GM21786 (cell line): ENCODE data around the gene AP1M1.

ENCODE experiments used
- ATAC-seq: cut with Tn5 transposase; IDR thresholded peaks from one replicate; pipeline ENCODE4 v1.9.1; 2021; ENCODE audit not compliant: unreplicated experiment

AP1M1 gene

GRCh38 chr19:16185123-16185767 lies 12.5 kb upstream of the AP1M1 start, which contains the start of gene FAM32A:
Gene FAM32A (plus strand): TSS chr19:16185410. CDS start chr19:16185443, 33 bp downstream.
- ATAC-seq = peak; percentile 84

- ATAC-seq = no peak
Measured at GRCh38 chr19:16185768-16186123, 12.0 kb upstream of the AP1M1 start.

GRCh38 chr19:16188521-16188920 lies 9.2 kb upstream of the AP1M1 start:
- no peak for ATAC-seq

- ATAC-seq = no peak
Measured at GRCh38 chr19:16190198-16190597, 7.5 kb upstream of the AP1M1 start.

GRCh38 chr19:16190736-16191135 lies 7.0 kb upstream of the AP1M1 start:
- no peak for ATAC-seq

GRCh38 chr19:16191216-16191908 lies 6.3 kb upstream of the AP1M1 start:
- no peak for ATAC-seq

- ATAC-seq = no peak
Measured at GRCh38 chr19:16193466-16193865, 4.2 kb upstream of the AP1M1 start.

GRCh38 chr19:16197188-16197621 lies 506 bp upstream of the AP1M1 start:
- ATAC-seq = no peak

- ATAC-seq = peak; percentile 4
Measured at GRCh38 chr19:16198370-16198651, 600 bp downstream of the AP1M1 start.

GRCh38 chr19:16199275-16199932 lies 1.7 kb downstream of the AP1M1 start:
- no peak for ATAC-seq

- ATAC-seq = no peak
Measured at GRCh38 chr19:16200038-16201010, 2.6 kb downstream of the AP1M1 start.

- ATAC-seq = no peak
Measured at GRCh38 chr19:16201011-16201391, 3.3 kb downstream of the AP1M1 start.

GRCh38 chr19:16202320-16203255 lies 4.9 kb downstream of the AP1M1 start:
- ATAC-seq = no peak

GRCh38 chr19:16203256-16204004 lies 5.7 kb downstream of the AP1M1 start:
- no peak for ATAC-seq

- ATAC-seq = no peak
Measured at GRCh38 chr19:16204005-16204294, 6.2 kb downstream of the AP1M1 start.

GRCh38 chr19:16205205-16206045 lies 7.7 kb downstream of the AP1M1 start:
- no peak for ATAC-seq

- ATAC-seq = no peak
Measured at GRCh38 chr19:16206046-16206605, 8.4 kb downstream of the AP1M1 start.

GRCh38 chr19:16206637-16207036 lies 8.9 kb downstream of the AP1M1 start:
- no peak for ATAC-seq
